ENCODE results near the gene KHDRBS2. TPM values are rescaled to one million over a fixed set of nuclear protein-coding genes. Genes with fewer than 3 reads are reported as not detected.

The KHDRBS2 gene
- total and polyA plus RNA-seq, 2 donors (not counting 3 experiments of a cell fraction or from before 2014, with no cell fraction given), result not detected

DNA sequence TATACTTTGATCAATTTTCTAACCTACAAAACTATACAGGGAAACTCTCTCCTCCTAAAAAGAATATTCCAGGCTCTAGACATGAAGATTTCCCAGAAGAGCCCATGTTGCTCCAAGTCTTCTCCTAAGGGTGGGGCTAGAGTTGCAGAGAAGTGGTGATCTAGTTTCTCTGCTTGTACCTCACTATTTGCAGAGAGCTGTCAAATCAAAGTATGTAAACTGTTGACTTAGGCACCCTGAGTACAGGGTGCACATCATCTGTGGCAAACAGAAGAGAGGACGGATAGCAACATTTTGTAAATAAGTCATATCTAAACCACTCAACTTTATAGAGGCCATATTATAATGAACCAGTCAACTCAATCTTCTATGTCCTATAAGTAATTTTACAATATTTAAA, 250.1 kb downstream of the KHDRBS2 start:
- Histone ChIP-seq H3K79me2 (ENCODE audit: control insufficient read depth, insufficient read depth, low read length) (no peaks in the 10 kb centered on the region), H3K9me3 (replicated peaks; ENCODE audit: control insufficient read depth, insufficient read depth, low read length) (peaks cover 2% of the 10 kb centered on the region), H3K4me2 (ENCODE audit: insufficient read depth, low read length) (no peak overlapping the region), H3K4me1 (ENCODE audit: control insufficient read depth, extremely low read depth, insufficient read depth, low read length) (no peaks in the 10 kb centered on the region), H3K36me3 (ENCODE audit: control insufficient read depth in 2 of 2, extremely low read depth in 1 of 2, insufficient read depth in 2 of 2, low read length in 2 of 2) (no peaks in the 10 kb centered on the region), H3K4me3 (replicated peaks in 1 of 3; ENCODE audit: insufficient read depth in 1 of 3, low read depth in 1 of 3, low read length in 3 of 3) (no peak overlapping the region), H3K27ac (ENCODE audit: insufficient read depth, low read depth, low read length) (no peak overlapping the region), H3K9me1 (replicated peaks; ENCODE audit: control insufficient read depth, extremely low read depth, insufficient read depth, low read length) (no peaks in the 10 kb centered on the region), H4K20me1 (replicated peaks; ENCODE audit: control insufficient read depth, extremely low read depth, insufficient read depth, low read length) (no peaks in the 10 kb centered on the region), H3K27me3 (ENCODE audit: control insufficient read depth in 2 of 2, insufficient read depth in 2 of 2, low read length in 2 of 2) (no peaks in the 10 kb centered on the region), H2AFZ (ENCODE audit: low read depth, low read length) (no peak overlapping the region), H3K9ac (replicated peaks; ENCODE audit: extremely low read depth, insufficient read depth, low read length) (no peak overlapping the region)
- BruUV-seq (replicated peaks), result no TSS peak
- ChIA-PET CTCF (no interaction called here), POLR2A (no interaction called here)
- FAIRE-seq (no peak), DNase-seq (ENCODE audit: low read depth, low spot score) (no peak)
- intact Hi-C loops (cut with micrococcal nuclease) (no loop called here), dilution Hi-C loops (cut with MboI; ENCODE audit: extremely low pct_ligation_motif_present, low sequenced_read_pairs) (no loop called here)
- TF ChIP-seq MYC (IDR thresholded peaks at IDR 0.05; ENCODE audit: low read depth, low read length), result no peak
- no peak for TF ChIP-seq EZH2 (IDR thresholded peaks at IDR 0.05; ENCODE audit: borderline replicate concordance, low read depth, low read length, severe bottlenecking)
- TF ChIP-seq POLR2A (IDR thresholded peaks at IDR 0.05; ENCODE audit: low read depth, low read length), result no peak
- TF ChIP-seq GATA2 (IDR thresholded peaks at IDR 0.05; ENCODE audit: insufficient read depth, insufficient read length, low read depth, low read length), result no peak
- no peak for TF ChIP-seq FOS (IDR thresholded peaks at IDR 0.05; ENCODE audit: borderline replicate concordance, insufficient read depth, low read length)
- no peak for TF ChIP-seq POLR2AphosphoS5 (IDR thresholded peaks at IDR 0.05; ENCODE audit: insufficient read depth, low read depth, low read length)
- no peak for TF ChIP-seq MAX (IDR thresholded peaks at IDR 0.05; ENCODE audit: insufficient read depth, insufficient read length)
- TF ChIP-seq, protein P1, sequence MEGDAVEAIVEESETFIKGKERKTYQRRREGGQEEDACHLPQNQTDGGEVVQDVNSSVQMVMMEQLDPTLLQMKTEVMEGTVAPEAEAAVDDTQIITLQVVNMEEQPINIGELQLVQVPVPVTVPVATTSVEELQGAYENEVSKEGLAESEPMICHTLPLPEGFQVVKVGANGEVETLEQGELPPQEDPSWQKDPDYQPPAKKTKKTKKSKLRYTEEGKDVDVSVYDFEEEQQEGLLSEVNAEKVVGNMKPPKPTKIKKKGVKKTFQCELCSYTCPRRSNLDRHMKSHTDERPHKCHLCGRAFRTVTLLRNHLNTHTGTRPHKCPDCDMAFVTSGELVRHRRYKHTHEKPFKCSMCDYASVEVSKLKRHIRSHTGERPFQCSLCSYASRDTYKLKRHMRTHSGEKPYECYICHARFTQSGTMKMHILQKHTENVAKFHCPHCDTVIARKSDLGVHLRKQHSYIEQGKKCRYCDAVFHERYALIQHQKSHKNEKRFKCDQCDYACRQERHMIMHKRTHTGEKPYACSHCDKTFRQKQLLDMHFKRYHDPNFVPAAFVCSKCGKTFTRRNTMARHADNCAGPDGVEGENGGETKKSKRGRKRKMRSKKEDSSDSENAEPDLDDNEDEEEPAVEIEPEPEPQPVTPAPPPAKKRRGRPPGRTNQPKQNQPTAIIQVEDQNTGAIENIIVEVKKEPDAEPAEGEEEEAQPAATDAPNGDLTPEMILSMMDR (IDR thresholded peaks at IDR 0.05; ENCODE audit: extremely low read depth in 1 of 2, insufficient read depth in 1 of 2, low read depth in 1 of 2, low read length in 2 of 2), result no peak
- no peak for TF ChIP-seq JUN (IDR thresholded peaks at IDR 0.05; ENCODE audit: borderline replicate concordance, insufficient read depth, insufficient read length, low read depth)

Measured in endothelial cell of umbilical vein (primary cell).